HCT116 (cell line): Measurements from ENCODE around the gene CCDC137. TPM values are rescaled to one million over a fixed set of nuclear protein-coding genes. Genes with fewer than 3 reads are reported as not detected.

Experiments used
- ATAC-seq: fragments of 200-7000 bp; cut with Tn5 transposase; 2 replicates; pipeline ENCODE4 v1.9.1; 2020; ENCODE audit warnings: mild to moderate bottlenecking, moderate library complexity
- BruUV-seq: library from RNA; stranded (reverse); fragments of 400-500 nt; replicated peaks from 2 replicates; lab custom pipeline; 2021; lab: Mats Ljungman, UMichigan
- CTCF ChIA-PET: fragments of 300-600 bp; sonication (Branson Sonifier 250); formaldehyde crosslinking; loops from one replicate; lab custom pipeline; 2021; ENCODE audit warnings: antibody characterized with exemption; lab: Charles Lee
- POLR2A ChIA-PET: fragments of 300-600, 350-600 bp; sonication (Branson Sonifier 250); formaldehyde crosslinking; loops from one replicate; lab custom pipeline; 2021; ENCODE audit warnings: antibody characterized with exemption; lab: Charles Lee
- RAD21 ChIA-PET, 2 experiments: fragments of 300-600 bp; sonication (Branson Sonifier 250); formaldehyde crosslinking; loops; one replicate each; lab custom pipeline; 2023; ENCODE audit warnings: low total read pairs in 2 of 2; ENCODE audit not compliant: uncharacterized antibody in 2 of 2, unreplicated experiment in 2 of 2, low non-redundant PET in 1 of 2; lab: Charles Lee
- DNase-seq: peaks from one replicate; pipeline ENCODE4 v3.0.0-alpha.2; 2010; ENCODE audit warnings: low read depth, low spot score
- H2AFZ ChIP-seq: fragments of 200-600 bp; shearing (Covaris generic), sonication (generic); 2 replicates; pipeline ENCODE4 v1.6.1; 2017; ENCODE audit warnings: low read depth, mixed run types, mixed read lengths, antibody characterized with exemption, low read length; ENCODE audit not compliant: poor library complexity, severe bottlenecking
- H3K27ac ChIP-seq: 2 replicates; pipeline ENCODE4 v1.5.1; 2012; ENCODE audit warnings: low read depth, low read length
- H3K27me3 ChIP-seq: fragments of 200-600 bp; sonication (generic); 2 replicates; pipeline ENCODE4 v1.6.1; 2016; ENCODE audit warnings: mixed run types, low read length, mixed read lengths; ENCODE audit not compliant: insufficient read depth
- H3K36me3 ChIP-seq, 2 experiments: fragments of 200-500 bp in 1 of 2; fragments of 200-600 bp in 1 of 2; sonication (Bioruptor generic) in 1 of 2; sonication (generic) in 1 of 2; 2 replicates each; pipeline versions ENCODE4 v1.5.1 to v1.6.1; 2014 to 2016; ENCODE audit warnings: low read length in 2 of 2, inconsistent platforms in 1 of 2, mixed read lengths in 1 of 2, mixed run types in 1 of 2; ENCODE audit not compliant: insufficient read depth in 2 of 2, control insufficient read depth in 1 of 2
- H3K4me1 ChIP-seq, 2 experiments: fragments of 200-600 bp in 1 of 2; sonication (generic) in 1 of 2; 2 replicates each; pipeline versions ENCODE4 v1.5.1 to v1.6.1; 2012 to 2017; ENCODE audit warnings: low read length in 2 of 2, inconsistent platforms in 1 of 2, mild to moderate bottlenecking in 1 of 2, mixed read lengths in 1 of 2, mixed run types in 1 of 2, moderate library complexity in 1 of 2; ENCODE audit not compliant: insufficient read depth in 2 of 2, control insufficient read depth in 1 of 2
- H3K4me2 ChIP-seq: fragments of 200-600 bp; sonication (generic); 2 replicates; pipeline ENCODE4 v1.6.1; 2017; ENCODE audit warnings: mixed run types, low read length, mixed read lengths
- H3K4me3 ChIP-seq, 2 experiments: fragments of 200-600 bp in 1 of 2; sonication (generic) in 1 of 2; replicated peaks in 1 of 2; 2 replicates each; pipeline ENCODE4 v1.5.1; 2011 to 2016; ENCODE audit warnings: low read length in 2 of 2, control low read depth in 1 of 2, low read depth in 1 of 2, mild to moderate bottlenecking in 1 of 2, mixed read lengths in 1 of 2, mixed run types in 1 of 2
- H3K79me2 ChIP-seq: fragments of 200-600 bp; sonication (generic); 2 replicates; pipeline ENCODE4 v1.6.1; 2017; ENCODE audit warnings: mild to moderate bottlenecking, mixed run types, low read length, moderate library complexity, mixed read lengths; ENCODE audit not compliant: insufficient read depth
- H3K9ac ChIP-seq: fragments of 200-600 bp; sonication (generic); 2 replicates; pipeline ENCODE4 v1.6.1; 2016; ENCODE audit warnings: low read length, mixed read lengths
- H3K9me2 ChIP-seq: fragments of 200-600 bp; sonication (generic), shearing (Covaris generic); 2 replicates; pipeline ENCODE4 v1.6.1; 2017; ENCODE audit warnings: mixed run types, mild to moderate bottlenecking, moderate library complexity; ENCODE audit not compliant: insufficient read depth
- H3K9me3 ChIP-seq, 2 experiments: fragments of 200-500 bp in 1 of 2; fragments of 200-600 bp in 1 of 2; sonication (Bioruptor generic) in 1 of 2; sonication (generic) in 1 of 2; 2 replicates each; pipeline ENCODE4 v1.6.1; 2014 to 2017; ENCODE audit warnings: low read length in 2 of 2, mixed read lengths in 2 of 2, inconsistent platforms in 1 of 2, low read depth in 1 of 2, mild to moderate bottlenecking in 1 of 2, mixed run types in 1 of 2, moderate library complexity in 1 of 2; ENCODE audit not compliant: control insufficient read depth in 1 of 2, insufficient read depth in 1 of 2
- H4K20me1 ChIP-seq: fragments of 200-600 bp; sonication (generic), shearing (Covaris generic); 2 replicates; pipeline ENCODE4 v1.6.1; 2017; ENCODE audit warnings: mixed run types, mild to moderate bottlenecking, moderate library complexity; ENCODE audit not compliant: insufficient read depth
- CTCF ChIP-seq, 3 experiments: fragments of 200-600 bp in 1 of 3; sonication (generic) in 1 of 3; IDR thresholded peaks in 2 of 3; conservative IDR thresholded peaks in 1 of 3; 2 replicates each; pipeline ENCODE4 v1.5.1; 2012 to 2017; ENCODE audit warnings: low read depth in 2 of 3, low read length in 2 of 3, antibody characterized with exemption in 1 of 3, borderline replicate concordance in 1 of 3, control low read depth in 1 of 3, mild to moderate bottlenecking in 1 of 3, mixed read lengths in 1 of 3, mixed run types in 1 of 3, moderate library complexity in 1 of 3; ENCODE audit not compliant: insufficient read depth in 1 of 3
- EZH2 ChIP-seq: fragments of 200-600 bp; sonication (generic); IDR thresholded peaks from 2 replicates; pipeline ENCODE4 v1.6.1; 2017; ENCODE audit warnings: antibody characterized with exemption, mixed run types
- POLR2AphosphoS5 ChIP-seq: IDR thresholded peaks from 2 replicates; pipeline ENCODE4 v1.6.1; 2011; ENCODE audit warnings: mild to moderate bottlenecking, low read depth, low read length, moderate library complexity
- ZFX ChIP-seq: fragments of 450-650 bp; IDR thresholded peaks from 2 replicates; pipeline ENCODE4 v1.6.1; 2017
- ZNF274 ChIP-seq: fragments of 200-500 bp; sonication (Bioruptor generic); IDR thresholded peaks from 2 replicates; pipeline ENCODE4 v1.6.1; 2014; ENCODE audit warnings: mild to moderate bottlenecking, low read depth, low read length, inconsistent platforms
- intact Hi-C: fragments of 100-400 bp; cut with micrococcal nuclease; formaldehyde crosslinking; loops from 2 replicates; pipeline ENCODE4 v1.10.0; 2022
- total RNA-seq: library from RNA; stranded (reverse); gene quantifications from one replicate; pipeline ENCODE4 v1.2.1, GENCODE V29; 2021; ENCODE audit not compliant: unreplicated experiment

The CCDC137 gene
- total RNA-seq, 1 experiment from 2014 or later: 77.5 TPM

GRCh38 chr17:81703747-81704654 is 37.5 kb downstream of the CCDC137 start:
- no peaks in the 10 kb centered on the region for H3K27me3 ChIP-seq
- peaks cover 13 to 34% of the 10 kb centered on the region in 2 experiments for H3K4me1 ChIP-seq
- DNase-seq (no peak), ATAC-seq (no peak; the same call in 1 of the 2 replicates)
- POLR2A ChIA-PET: interaction anchor here (1.0 to 3.5 kb wide), 3 partner anchors 7 to 21 kb away, joined by 3 to 33 read pairs (median 5); partner anchors contain the start of genes ARL16, HGS and SLC25A10
- no peaks in the 10 kb centered on the region for H3K9me2 ChIP-seq
- peak overlapping the region; percentile 98 for H3K27ac ChIP-seq
- peak overlapping the region; percentile 95 for H3K9ac ChIP-seq
- peaks cover 83% of the 10 kb centered on the region for H3K79me2 ChIP-seq
- TF ChIP-seq ZNF274 (no peak), ZFX (peak; percentile 71), POLR2AphosphoS5 (peak; percentile 17; the same call in 1 of the 2 replicates), CTCF (IDR thresholded peaks at IDR 0.05 in 2 of 3, conservative IDR thresholded peaks at IDR 0.05 in 1 of 3; ENCODE audit: borderline replicate concordance in 1 of 3, insufficient read depth in 1 of 3, low read depth in 2 of 3, low read length in 2 of 3) (no peak), EZH2 (no peak)
- TF ChIP-seq, all 23 proteins: peak for 2
- Histone ChIP-seq H4K20me1 (no peaks in the 10 kb centered on the region; the same call in 1 of the 2 replicates), H3K4me2 (peak overlapping the region; percentile 89), H3K4me3 (peak overlapping the region; percentile 68), H3K36me3 (peaks cover 23 to 56% of the 10 kb centered on the region in 2 experiments; a peak in 3 of 4 replicates), H2AFZ (no peak overlapping the region), H3K9me3 (no peaks in the 10 kb centered on the region)
- BruUV-seq: TSS peak; percentile 52
- RAD21 ChIA-PET: interaction anchor here in 1 of 2 experiments (0.8 kb wide), 1 partner anchor 23 kb away, joined by 3 read pairs; no protein-coding TSS in a partner anchor
- intact Hi-C loops: loop anchor here (2.0 kb wide), 1 partner anchor 21 kb away; the partner anchor contains the start of gene ARL16
- CTCF ChIA-PET: no interaction called here
